K562 (cell line): ENCODE data around the gene AQP5. TPM values are rescaled to one million over a fixed set of nuclear protein-coding genes. Genes with fewer than 3 reads are reported as not detected.

Experiments used
- ATAC-seq: fragments of 200-7000 bp; cut with Tn5 transposase; 3 replicates; pipeline ENCODE4 v1.9.1; 2020; ENCODE audit warnings: moderate library complexity
- BruUV-seq: library from RNA; stranded (reverse); fragments of 400-500 nt; replicated peaks from 2 replicates; lab custom pipeline; 2021; lab: Mats Ljungman, UMichigan
- CTCF ChIA-PET: fragments of 300-600 bp; formaldehyde crosslinking; extraction: SDS; loops from one replicate; lab custom pipeline; 2021; ENCODE audit warnings: low intra/inter-chr PET ratio; lab: Yijun Ruan, JAX
- POLR2A ChIA-PET: fragments of 300-600, 350-650 bp; sonication (Branson Sonifier 250); formaldehyde crosslinking; extraction: SDS; loops from one replicate; lab custom pipeline; 2021; ENCODE audit warnings: antibody characterized with exemption, inconsistent platforms; lab: Yijun Ruan, JAX
- DNase-seq, 4 experiments: peaks; one replicate each; pipeline versions ENCODE4 v3.0.0 to v3.0.0-alpha.2; 2011 to 2018; ENCODE audit warnings: low spot score in 3 of 4, mixed read lengths in 3 of 4; ENCODE audit errors: extremely low read depth in 1 of 4
- FAIRE-seq: peaks from 2 replicates; lab custom pipeline; 2011; peaks lifted over from hg19 to GRCh38; lab: Jason Lieb, UNC
- H2AFZ ChIP-seq: 2 replicates; pipeline ENCODE4 v1.6.0; 2011; ENCODE audit warnings: low read depth, low read length, control low read depth, inconsistent platforms
- H3K27ac ChIP-seq: fragments of 200-600 bp; 3 replicates; pipeline ENCODE4 v1.8.0; 2011; ENCODE audit warnings: low read depth, mild to moderate bottlenecking, control low read depth, inconsistent platforms, low read length, moderate library complexity, mixed read lengths; ENCODE audit errors: extremely low read depth
- H3K27me3 ChIP-seq, 2 experiments: fragments of 300-600 bp in 1 of 2; 2 replicates in 1 of 2; 3 replicates in 1 of 2; pipeline versions ENCODE4 v1.6.0 to v1.8.0; 2011; ENCODE audit warnings: inconsistent platforms in 2 of 2, low read length in 2 of 2, mild to moderate bottlenecking in 1 of 2, mixed read lengths in 1 of 2, moderate library complexity in 1 of 2; ENCODE audit not compliant: control insufficient read depth in 2 of 2, insufficient read depth in 2 of 2
- H3K36me3 ChIP-seq: fragments of 300-600 bp; 3 replicates; pipeline ENCODE4 v1.8.0; 2011; ENCODE audit warnings: mild to moderate bottlenecking, low read length, inconsistent platforms; ENCODE audit not compliant: control insufficient read depth, insufficient read depth
- H3K4me1 ChIP-seq, 2 experiments: fragments of 200-600 bp in 1 of 2; replicated peaks in 1 of 2; 2 replicates in 1 of 2; 3 replicates in 1 of 2; pipeline versions ENCODE4 v1.5.1 to v1.8.0; 2011; ENCODE audit warnings: inconsistent platforms in 2 of 2, low read length in 2 of 2, mild to moderate bottlenecking in 1 of 2, mixed read lengths in 1 of 2, moderate library complexity in 1 of 2; ENCODE audit not compliant: control insufficient read depth in 2 of 2, insufficient read depth in 2 of 2
- H3K4me2 ChIP-seq: 2 replicates; pipeline ENCODE4 v1.6.1; 2011; ENCODE audit warnings: low read length, control low read depth, inconsistent platforms, mixed read lengths; ENCODE audit not compliant: insufficient read depth
- H3K4me3 ChIP-seq: fragments of 200-600 bp; sonication (generic), shearing (Covaris generic); 2 replicates; pipeline ENCODE4 v1.5.1; 2016; ENCODE audit warnings: control low read depth, inconsistent platforms
- H3K79me2 ChIP-seq: fragments of 200-600 bp; 3 replicates; pipeline ENCODE4 v1.8.0; 2011; ENCODE audit warnings: low read length, inconsistent platforms; ENCODE audit not compliant: control insufficient read depth, insufficient read depth
- H3K9ac ChIP-seq, 2 experiments: 2 replicates each; pipeline versions ENCODE4 v1.6.0 to v1.6.1; 2011; ENCODE audit warnings: low read depth in 2 of 2, low read length in 2 of 2, control low read depth in 1 of 2, inconsistent platforms in 1 of 2, mild to moderate bottlenecking in 1 of 2, mixed read lengths in 1 of 2; ENCODE audit not compliant: insufficient read depth in 1 of 2
- H3K9me1 ChIP-seq: one replicate; pipeline ENCODE4 v1.6.0; 2011; ENCODE audit warnings: inconsistent platforms, mild to moderate bottlenecking, low read length, moderate library complexity; ENCODE audit not compliant: control insufficient read depth, insufficient read depth
- H3K9me3 ChIP-seq: replicated peaks from 2 replicates; pipeline ENCODE4 v1.5.1; 2011; ENCODE audit warnings: low read depth, low read length, inconsistent platforms; ENCODE audit not compliant: control insufficient read depth, insufficient read depth
- H4K20me1 ChIP-seq: replicated peaks from 2 replicates; pipeline ENCODE4 v1.6.1; 2011; ENCODE audit warnings: low read length, inconsistent platforms, mixed read lengths; ENCODE audit not compliant: control insufficient read depth, insufficient read depth
- C11orf30 ChIP-seq: fragments of 450-650 bp; IDR thresholded peaks from 2 replicates; pipeline ENCODE4 v1.6.1; 2016; ENCODE audit warnings: low read depth, mild to moderate bottlenecking
- CBFB ChIP-seq: sonication (generic); formaldehyde crosslinking; IDR thresholded peaks from 2 replicates; pipeline ENCODE4 v1.4.0; 2020; ENCODE audit warnings: mild to moderate bottlenecking, missing genetic modification reagents
- COPS2 ChIP-seq: fragments of 450-650 bp; conservative IDR thresholded peaks from 2 replicates; pipeline ENCODE4 v1.6.1; 2016; ENCODE audit warnings: mild to moderate bottlenecking, moderate library complexity
- CREM ChIP-seq: IDR thresholded peaks from 2 replicates; pipeline ENCODE4 v1.6.1; 2014; ENCODE audit warnings: antibody characterized with exemption, low read depth
- ELF1 ChIP-seq: fragments of 200-800 bp; sonication (Bioruptor generic); IDR thresholded peaks from 2 replicates; pipeline ENCODE4 v1.6.1; 2016; ENCODE audit warnings: missing genetic modification characterization, missing compliant biosample characterization
- HNRNPLL ChIP-seq: fragments of 200-400 bp; formaldehyde crosslinking; IDR thresholded peaks from 2 replicates; pipeline ENCODE4 v1.6.1; 2017; ENCODE audit warnings: low read length, low read depth, mild to moderate bottlenecking; ENCODE audit not compliant: poor library complexity, severe bottlenecking
- MCM5 ChIP-seq: fragments of 450-650 bp; IDR thresholded peaks from 2 replicates; pipeline ENCODE4 v1.6.1; 2016; ENCODE audit warnings: low read depth
- MEF2D ChIP-seq: conservative IDR thresholded peaks from 2 replicates; pipeline ENCODE4 v1.6.1; 2016; ENCODE audit warnings: low read depth, missing genetic modification characterization, missing compliant biosample characterization
- MLLT1 ChIP-seq, 2 experiments: fragments of 450-650 bp; IDR thresholded peaks; 2 replicates each; pipeline ENCODE4 v1.6.1; 2016
- NR2C1 ChIP-seq, 2 experiments: fragments of 450-650 bp; IDR thresholded peaks; 2 replicates each; pipeline ENCODE4 v1.6.1; 2017; ENCODE audit warnings: mild to moderate bottlenecking in 2 of 2, antibody characterized with exemption in 1 of 2, inconsistent platforms in 1 of 2, missing compliant biosample characterization in 1 of 2, missing genetic modification characterization in 1 of 2
- OTX1 ChIP-seq: fragments of 450-650 bp; formaldehyde crosslinking; IDR thresholded peaks from 2 replicates; pipeline ENCODE4 v1.4.0; 2022; ENCODE audit warnings: mild to moderate bottlenecking
- PHF20 ChIP-seq: fragments of 450-650 bp; IDR thresholded peaks from 2 replicates; pipeline ENCODE4 v1.6.1; 2018; ENCODE audit not compliant: partially characterized antibody
- SMAD1 ChIP-seq: fragments of 150-350 bp; IDR thresholded peaks from 2 replicates; pipeline ENCODE4 v1.6.1; 2014; ENCODE audit warnings: low read length, low read depth; ENCODE audit not compliant: partially characterized antibody
- ZNF217 ChIP-seq: sonication (generic); formaldehyde crosslinking; IDR thresholded peaks from 2 replicates; pipeline ENCODE4 v1.8.0; 2022; ENCODE audit warnings: mild to moderate bottlenecking, missing genetic modification reagents
- ZNF316 ChIP-seq: fragments of 450-650 bp; IDR thresholded peaks from 2 replicates; pipeline ENCODE4 v1.6.1; 2016
- ZNF592 ChIP-seq: fragments of 450-650 bp; IDR thresholded peaks from 2 replicates; pipeline ENCODE4 v1.6.1; 2017; ENCODE audit warnings: antibody characterized with exemption, mild to moderate bottlenecking
- WGBS: fragments of 100-300 bp; shearing (Covaris generic); methylation state at CpG from one replicate; pipeline ENCODE4 v1.1.6; 2016; ENCODE audit warnings: low coverage, mixed read lengths; ENCODE audit not compliant: insufficient coverage; ENCODE audit errors: missing lambda C conversion rate; 5-methylcytosine and 5-hydroxymethylcytosine counted together
- in situ Hi-C: fragments of 300-500 bp; cut with MboI; formaldehyde crosslinking; loops from 4 replicates; pipeline ENCODE4 v1.15.0; 2018; ENCODE audit warnings: inconsistent platforms, mixed read lengths
- intact Hi-C: fragments of 100-400 bp; cut with micrococcal nuclease; formaldehyde crosslinking; loops from 2 replicates; pipeline ENCODE4 v1.14.2; 2022
- polyA plus RNA-seq, 8 experiments: library from polyadenylated mRNA; depleted of rRNA in 4 of 8; stranded (reverse) in 5 of 8; unstranded in 3 of 8; fragments of >200 nt; fragmentation: Nextera tagmentation in 2 of 8; fragmentation: Illumina TruSeq in 1 of 8; extraction: Ambion mirVana in 2 of 8; extraction: Trizol in 1 of 8; gene quantifications; 2 replicates each; pipeline versions ENCODE4 v1.2.1 to v1.2.3, GENCODE V29; 2011 to 2014; ENCODE audit warnings: inconsistent platforms in 1 of 8, missing spikeins in 1 of 8
- total RNA-seq, 7 experiments: library from RNA; depleted of rRNA in 6 of 7; stranded (reverse); fragments of >200 nt in 6 of 7; fragmentation: Illumina TruSeq in 2 of 7; extraction: Trizol in 2 of 7; gene quantifications; 2 replicates each; pipeline versions ENCODE4 v1.2.1 to v1.2.3, GENCODE V29; 2011 to 2021; ENCODE audit warnings: low replicate concordance in 1 of 7

AQP5 gene
- total and polyA plus RNA-seq, 9 of the 15 experiments (the other 6 are each of a cell fraction or from before 2014, with no cell fraction given), result not detected

- ATAC-seq (no peak), DNase-seq (no peak), FAIRE-seq (no peak)
- WGBS, result 70% methylated on average over 3 of the region's 3 CpGs
- ChIA-PET CTCF (no interaction called here), POLR2A (no interaction called here)
- Histone ChIP-seq H3K79me2 (no peaks in the 10 kb centered on the region), H3K9me1 (no peaks in the 10 kb centered on the region), H3K4me1 (no peaks in the 10 kb centered on the region; a peak in 1 of 5 replicates), H3K27ac (no peak overlapping the region), H3K4me2 (no peak overlapping the region), H3K27me3 (peaks cover 1% of the 10 kb centered on the region in 2 experiments; a peak in 2 of 5 replicates), H3K36me3 (no peaks in the 10 kb centered on the region), H3K9me3 (no peaks in the 10 kb centered on the region), H2AFZ (no peak overlapping the region), H3K9ac (no peak overlapping the region), H4K20me1 (no peaks in the 10 kb centered on the region), H3K4me3 (no peak overlapping the region)
- in situ Hi-C loops, result no loop called here
- no TSS peak for BruUV-seq
- TF ChIP-seq C11orf30 (peak; percentile 27; the same call in 1 of the 2 replicates), MEF2D (tag) (no peak), OTX1 (no peak), COPS2 (no peak), ZNF217 (CRISPR knock-in tag) (no peak), ELF1 (tag) (no peak), CREM (no peak), MCM5 (no peak), ZNF316 (peak; percentile 51), HNRNPLL (no peak), CBFB (CRISPR knock-in tag) (no peak), NR2C1 (IDR thresholded peaks at IDR 0.05) (no peak), NR2C1 (tag; IDR thresholded peaks at IDR 0.05) (no peak), PHF20 (no peak), SMAD1 (no peak), MLLT1 (IDR thresholded peaks at IDR 0.05) (no peak), ZNF592 (no peak)
- intact Hi-C loops, result no loop called here
Measured at GRCh38 chr12:49934505-49934904, 27.2 kb upstream of the AQP5 start.
